Ovary (tissue), 9 donors: ENCODE data around the gene HOXB2. TPM values are rescaled to one million over a fixed set of nuclear protein-coding genes. Genes with fewer than 3 reads are reported as not detected.
"Not testable (repeated sequence)": the region's sequence is repeated elsewhere in the genome, so short reads cannot be mapped to it uniquely, and the experiment has no call there.

Source experiments
- DNase-seq, 5 donors: peaks; one replicate each; pipeline ENCODE4 v3.0.0-alpha.2; 2019 to 2020
- H3K27ac ChIP-seq, 2 donors: fragments of 200-600 bp; one replicate each; pipeline versions ENCODE4 v1.5.1 to v1.8.0; 2019 to 2022
- H3K27me3 ChIP-seq: fragments of 200-600 bp; one replicate; pipeline ENCODE4 v1.8.0; 2022
- H3K36me3 ChIP-seq: fragments of 200-600 bp; sonication (generic); one replicate; pipeline ENCODE4 v1.5.1; 2019
- H3K4me1 ChIP-seq: one replicate; pipeline ENCODE4 v1.8.1; 2013; ENCODE audit warnings: mild to moderate bottlenecking, moderate library complexity; ENCODE audit not compliant: insufficient read depth
- H3K4me3 ChIP-seq: fragments of 200-600 bp; sonication (generic); one replicate; pipeline ENCODE4 v1.5.1; 2017
- H3K9me3 ChIP-seq, 2 donors: fragments of 200-600 bp in 1 of 2; sonication (generic) in 1 of 2; one replicate each; pipeline versions ENCODE4 v1.5.1 to v1.8.1; 2013 to 2019; ENCODE audit warnings: mild to moderate bottlenecking in 1 of 2, moderate library complexity in 1 of 2
- CTCF ChIP-seq, 3 donors: fragments of 450-650 bp in 2 of 3; fragments of 200-600 bp in 1 of 3; IDR thresholded peaks; one replicate each; pipeline versions ENCODE4 v1.5.1 to v1.8.0; 2016 to 2022; ENCODE audit warnings: antibody characterized with exemption in 3 of 3, mild to moderate bottlenecking in 1 of 3
- EP300 ChIP-seq: sonication (generic); formaldehyde crosslinking; IDR thresholded peaks from one replicate; pipeline ENCODE4 v1.6.1; 2017; ENCODE audit warnings: antibody characterized with exemption
- POLR2A ChIP-seq: fragments of 450-650 bp; IDR thresholded peaks from one replicate; pipeline ENCODE4 v1.6.1; 2017; ENCODE audit warnings: antibody characterized with exemption, mild to moderate bottlenecking, moderate library complexity
- WGBS, 3 donors: extraction: QIAGEN DNeasy Blood & Tissue Kit in 1 of 3; methylation state at CpG; one replicate each; pipeline versions ENCODE4 v1.1.5 to v1.1.7; 2013 to 2017; 5-methylcytosine and 5-hydroxymethylcytosine counted together
- intact Hi-C, 4 donors: fragments of 100-400 bp; cut with DNase I; formaldehyde crosslinking; loops; one replicate each; pipeline versions ENCODE4 v1.11.0 to v1.15.1; 2022 to 2023
- polyA plus RNA-seq, 2 donors: library from polyadenylated mRNA; stranded (reverse); fragments of 200-250 nt in 1 of 2; fragments of 350-450 nt in 1 of 2; fragmentation: Illumina TruSeq in 1 of 2; extraction: RNeasy Lipid Tissue Mini Kit (QIAGEN cat#74804) in 1 of 2; gene quantifications; one replicate each; pipeline ENCODE4 v1.2.3, GENCODE V29; 2013 to 2014
- total RNA-seq, 7 donors: library from RNA; depleted of rRNA in 2 of 7; stranded (reverse); fragments of >200 nt in 2 of 7; fragmentation: NEBNext Ultra II Directional in 3 of 7; extraction: Animal tissue kit (Norgen Biotek cat#: 25700) in 3 of 7; gene quantifications; one replicate each; pipeline versions ENCODE4 v1.1.0 to v1.2.4, GENCODE V29; 2016 to 2023
- donor health status: DM: no; HTN: no; CAD: no; lungs with moderate emphysema.
- donor health status: DM: no; HTN: no; CAD: no.
- donor health status: Bipolar disorder and iron deficiency.
- donor health status: DM: yes; HTN: yes; CAD: no.
- donor health status: DM: no; HTN: no; CAD: no.
- donor health status: DM: yes; HTN: yes; CAD: no.

The HOXB2 gene
- total and polyA plus RNA-seq, 9 donors, result 1.2 to 24.5 (median 7.0) TPM

DNA sequence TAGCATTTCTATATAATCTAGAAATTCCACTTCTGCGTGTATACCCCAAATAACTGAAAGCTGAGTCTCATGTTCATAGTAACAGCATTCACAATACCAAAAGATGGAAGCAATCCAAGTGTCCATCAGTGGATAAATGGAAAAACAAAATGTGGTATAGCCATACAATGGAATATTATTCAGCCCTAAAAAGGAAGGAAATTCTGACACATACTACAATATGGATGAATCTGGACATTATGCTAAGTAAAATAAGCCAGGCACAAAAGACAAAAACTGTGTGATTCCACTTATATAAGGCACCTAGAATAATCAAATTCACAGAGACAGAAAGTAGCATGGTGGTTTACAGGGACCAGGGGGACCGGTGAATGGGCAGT lies 34.5 kb downstream of the HOXB2 start:
- no peak for DNase-seq
- 91 to 93% (median 92%) methylated on average over 2 of the region's 2 CpGs for WGBS, 3 donors
- no peaks in the 10 kb centered on the region for H3K27me3 ChIP-seq
- no peaks in the 10 kb centered on the region for H3K36me3 ChIP-seq
- no peaks in the 10 kb centered on the region for H3K4me1 ChIP-seq
- no peak overlapping the region for H3K4me3 ChIP-seq
- peaks cover 0 to 4% of the 10 kb centered on the region in 2 donors for H3K9me3 ChIP-seq
- TF ChIP-seq EP300 (no peak), POLR2A (no peak), CTCF (IDR thresholded peaks at IDR 0.05) (no peak)
- intact Hi-C loops, result no loop called here
- H3K27ac ChIP-seq, result no peak overlapping the region

DNA sequence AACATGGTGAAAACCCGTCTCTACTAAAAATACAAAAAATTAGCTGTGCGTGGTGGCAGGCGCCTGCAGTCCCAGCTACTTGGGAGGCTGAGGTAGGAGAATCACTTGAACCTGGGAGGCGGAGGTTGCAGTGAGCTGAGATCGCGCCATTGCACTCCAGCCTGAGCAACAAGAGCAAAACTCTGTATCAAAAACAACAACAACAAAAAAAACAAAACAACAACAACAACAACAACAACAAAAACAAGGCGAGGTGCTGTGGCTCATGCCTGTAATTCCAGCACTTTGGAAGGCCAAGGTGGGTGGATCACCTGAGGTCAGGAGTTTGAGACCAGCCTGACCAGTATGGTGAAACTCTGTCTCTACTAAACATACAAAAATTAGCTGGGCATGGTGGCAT lies 35.2 kb downstream of the HOXB2 start:
- H3K27me3 ChIP-seq, intact Hi-C loops, H3K9me3 ChIP-seq, H3K4me3 ChIP-seq, H3K4me1 ChIP-seq, DNase-seq, H3K36me3 ChIP-seq, H3K27ac ChIP-seq: not testable (repeated sequence)
- 92 to 97% (median 93%) methylated on average over 7 of the region's 7 CpGs for WGBS, 3 donors

DNA sequence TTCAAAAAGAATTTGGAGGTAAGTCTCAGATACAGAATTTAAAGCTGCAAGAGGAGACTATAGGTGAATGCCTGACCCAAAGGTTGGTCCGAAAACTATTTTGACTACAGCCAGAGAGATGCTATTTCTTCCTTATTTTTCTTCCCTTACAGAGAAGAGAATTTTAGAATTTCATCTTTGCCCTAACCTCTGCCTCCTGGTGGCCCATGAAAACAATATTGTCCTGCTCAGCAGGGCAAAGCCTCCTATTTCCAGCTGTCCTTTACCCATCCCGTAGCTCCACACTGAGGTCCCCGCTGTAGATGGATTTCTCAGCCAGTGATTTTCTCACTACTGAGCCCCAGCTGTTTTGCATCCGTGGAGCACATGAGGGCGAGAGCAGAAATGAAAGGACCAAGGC lies 38.7 kb downstream of the HOXB2 start:
- no peaks in the 10 kb centered on the region for H3K9me3 ChIP-seq
- H3K4me1 ChIP-seq, result no peaks in the 10 kb centered on the region
- no peaks in the 10 kb centered on the region for H3K27me3 ChIP-seq
- no peaks in the 10 kb centered on the region for H3K36me3 ChIP-seq
- TF ChIP-seq CTCF (IDR thresholded peaks at IDR 0.05) (no peak), EP300 (no peak), POLR2A (no peak)
- intact Hi-C loops, result no loop called here
- no peak overlapping the region for H3K27ac ChIP-seq
- no peak overlapping the region for H3K4me3 ChIP-seq
- no peak for DNase-seq
- WGBS, 3 donors, result 61 to 67% (median 66%) methylated on average over 5 of the region's 5 CpGs

- H3K9me3 ChIP-seq, result no peaks in the 10 kb centered on the region
- intact Hi-C loops, result no loop called here
- WGBS, 3 donors, result 25 to 52% (median 30%) methylated on average over 1 of the region's 1 CpG
- H3K4me1 ChIP-seq, result no peaks in the 10 kb centered on the region
- no peaks in the 10 kb centered on the region for H3K36me3 ChIP-seq
- no peak overlapping the region for H3K4me3 ChIP-seq
- no peak overlapping the region for H3K27ac ChIP-seq
- no peak for TF ChIP-seq CTCF (IDR thresholded peaks at IDR 0.05)
- no peaks in the 10 kb centered on the region for H3K27me3 ChIP-seq
- no peak for DNase-seq
Observed at GRCh38 chr17:48505788-48506187, 39.1 kb downstream of the HOXB2 start.

DNA sequence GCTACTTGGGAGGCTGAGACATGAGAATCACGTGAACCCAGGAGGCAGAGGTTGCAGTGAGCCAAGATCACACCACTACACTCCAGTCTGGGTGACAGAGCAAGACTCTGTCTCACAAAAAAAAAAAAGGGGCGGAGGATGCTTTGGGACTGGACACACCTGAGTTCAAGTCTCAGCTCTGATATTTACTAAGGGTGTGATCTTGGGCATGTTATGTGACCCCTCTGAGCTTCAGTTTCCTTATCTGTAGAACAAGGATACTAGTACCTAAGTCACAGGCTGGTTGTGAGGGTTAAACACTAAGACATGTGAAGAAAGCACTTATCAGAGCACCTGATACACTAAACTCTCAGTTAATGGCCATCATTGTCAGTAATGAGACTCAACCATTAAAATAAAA lies 40.0 kb downstream of the HOXB2 start:
- WGBS, 3 donors, result 92 to 93% (median 92%) methylated on average over 2 of the region's 2 CpGs
- H3K36me3 ChIP-seq, result no peaks in the 10 kb centered on the region
- intact Hi-C loops, result no loop called here
- H3K27ac ChIP-seq, result no peak overlapping the region
- TF ChIP-seq POLR2A, result no peak
- H3K4me3 ChIP-seq, result no peak overlapping the region
- no peaks in the 10 kb centered on the region for H3K27me3 ChIP-seq
- no peaks in the 10 kb centered on the region for H3K9me3 ChIP-seq
- H3K4me1 ChIP-seq, result no peaks in the 10 kb centered on the region
- DNase-seq, result no peak

DNA sequence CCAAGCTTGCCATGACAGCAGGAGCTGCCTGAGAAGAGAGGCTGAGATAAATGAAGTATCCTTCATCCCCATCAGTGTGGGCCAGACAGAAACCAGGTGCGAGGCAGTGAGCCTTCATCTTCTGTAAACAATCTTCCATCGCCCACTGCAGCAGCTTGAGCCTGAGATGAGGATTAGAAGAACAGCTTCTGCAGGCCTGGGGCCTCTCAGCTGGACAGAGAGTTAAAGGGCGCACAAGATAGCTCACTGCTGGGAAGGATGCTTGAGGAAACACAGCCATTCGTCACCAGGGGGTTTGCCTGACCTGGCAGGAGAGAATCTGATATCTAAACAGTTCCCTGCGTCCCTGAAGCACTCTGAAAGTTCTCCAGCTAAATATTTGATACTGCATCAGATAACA lies 41.2 kb downstream of the HOXB2 start:
- Histone ChIP-seq H3K36me3 (no peaks in the 10 kb centered on the region), H3K27ac (no peak overlapping the region), H3K9me3 (no peaks in the 10 kb centered on the region), H3K4me1 (no peaks in the 10 kb centered on the region), H3K27me3 (no peaks in the 10 kb centered on the region), H3K4me3 (no peak overlapping the region)
- TF ChIP-seq CTCF (IDR thresholded peaks at IDR 0.05), result no peak
- no peak for TF ChIP-seq EP300
- no peak for TF ChIP-seq POLR2A
- DNase-seq, result no peak
- 37 to 65% (median 41%) methylated on average over 5 of the region's 5 CpGs for WGBS, 3 donors
- intact Hi-C loops, result no loop called here
